Activated naive CD8-positive, alpha-beta T cell (primary cell): ENCODE results near the gene DOCK7.
"Not testable (repeated sequence)": the region's sequence is repeated elsewhere in the genome, so short reads cannot be mapped to it uniquely, and the experiment has no call there.

Source experiments
- H3K27ac Mint-ChIP-seq: one replicate; pipeline ENCODE4 v1.8.0; 2021; ENCODE audit warnings: mixed read lengths
- H3K27me3 Mint-ChIP-seq: one replicate; pipeline ENCODE4 v1.8.0; 2021; ENCODE audit warnings: mixed read lengths
- H3K36me3 Mint-ChIP-seq: one replicate; pipeline ENCODE4 v1.8.0; 2021; ENCODE audit warnings: mixed read lengths
- H3K4me1 Mint-ChIP-seq: one replicate; pipeline ENCODE4 v1.8.0; 2021; ENCODE audit warnings: low read depth, mixed read lengths
- H3K4me3 Mint-ChIP-seq: one replicate; pipeline ENCODE4 v1.8.0; 2021; ENCODE audit warnings: mild to moderate bottlenecking, mixed read lengths
- H3K9me3 Mint-ChIP-seq: one replicate; pipeline ENCODE4 v1.8.0; 2021; ENCODE audit warnings: low read depth, mixed read lengths

DOCK7 gene

GRCh38 chr1:62544570-62544969 is 143.6 kb downstream of the DOCK7 start:
- Mint-ChIP-seq H3K4me1 (no peaks in the 10 kb centered on the region), H3K4me3 (no peak overlapping the region), H3K27ac (no peak overlapping the region), H3K36me3 (no peaks in the 10 kb centered on the region), H3K9me3 (no peaks in the 10 kb centered on the region), H3K27me3 (no peaks in the 10 kb centered on the region)

- Mint-ChIP-seq H3K4me1 (no peaks in the 10 kb centered on the region), H3K4me3 (no peak overlapping the region), H3K27ac (no peak overlapping the region), H3K9me3 (no peaks in the 10 kb centered on the region), H3K36me3 (no peaks in the 10 kb centered on the region), H3K27me3 (no peaks in the 10 kb centered on the region)
Measured at GRCh38 chr1:62541048-62541447, 147.1 kb downstream of the DOCK7 start.

- Mint-ChIP-seq H3K4me1 (no peaks in the 10 kb centered on the region), H3K27ac (no peak overlapping the region), H3K36me3 (peaks cover 3% of the 10 kb centered on the region), H3K27me3 (no peaks in the 10 kb centered on the region), H3K9me3 (no peaks in the 10 kb centered on the region), H3K4me3 (no peak overlapping the region)
Measured at GRCh38 chr1:62539028-62539447, 149.1 kb downstream of the DOCK7 start.

- Mint-ChIP-seq H3K4me3 (no peak overlapping the region), H3K27me3 (no peaks in the 10 kb centered on the region), H3K4me1 (no peaks in the 10 kb centered on the region), H3K27ac (no peak overlapping the region), H3K36me3 (peaks cover 3% of the 10 kb centered on the region), H3K9me3 (no peaks in the 10 kb centered on the region)
Measured at GRCh38 chr1:62536865-62537264, 151.3 kb downstream of the DOCK7 start.

GRCh38 chr1:62530516-62531154 is 157.6 kb downstream of the DOCK7 start:
- H3K27me3 Mint-ChIP-seq: no peaks in the 10 kb centered on the region
- no peak overlapping the region for H3K27ac Mint-ChIP-seq
- no peak overlapping the region for H3K4me3 Mint-ChIP-seq
- H3K4me1 Mint-ChIP-seq: no peaks in the 10 kb centered on the region
- H3K36me3 Mint-ChIP-seq: peaks cover 5% of the 10 kb centered on the region
- H3K9me3 Mint-ChIP-seq: no peaks in the 10 kb centered on the region

GRCh38 chr1:62529227-62529626 is 159.0 kb downstream of the DOCK7 start:
- no peak overlapping the region for H3K4me3 Mint-ChIP-seq
- H3K4me1 Mint-ChIP-seq: no peaks in the 10 kb centered on the region
- H3K36me3 Mint-ChIP-seq: peaks cover 2% of the 10 kb centered on the region
- H3K27me3 Mint-ChIP-seq: no peaks in the 10 kb centered on the region
- no peaks in the 10 kb centered on the region for H3K9me3 Mint-ChIP-seq
- H3K27ac Mint-ChIP-seq: no peak overlapping the region

GRCh38 chr1:62528015-62528414 is 160.2 kb downstream of the DOCK7 start:
- Mint-ChIP-seq H3K36me3 (peaks cover 2% of the 10 kb centered on the region), H3K27ac (no peak overlapping the region), H3K9me3 (no peaks in the 10 kb centered on the region), H3K4me1 (no peaks in the 10 kb centered on the region), H3K27me3 (no peaks in the 10 kb centered on the region), H3K4me3 (no peak overlapping the region)

- H3K4me1 Mint-ChIP-seq, H3K36me3 Mint-ChIP-seq, H3K27ac Mint-ChIP-seq, H3K27me3 Mint-ChIP-seq, H3K4me3 Mint-ChIP-seq, H3K9me3 Mint-ChIP-seq: not testable (repeated sequence)
Measured at GRCh38 chr1:62527346-62527745, 160.8 kb downstream of the DOCK7 start.

- H3K9me3 Mint-ChIP-seq: peaks cover 7% of the 10 kb centered on the region
- no peaks in the 10 kb centered on the region for H3K4me1 Mint-ChIP-seq
- peaks cover 13% of the 10 kb centered on the region for H3K36me3 Mint-ChIP-seq
- no peaks in the 10 kb centered on the region for H3K27me3 Mint-ChIP-seq
- no peak overlapping the region for H3K27ac Mint-ChIP-seq
- no peak overlapping the region for H3K4me3 Mint-ChIP-seq
Measured at GRCh38 chr1:62523860-62524259, 164.3 kb downstream of the DOCK7 start.

- Mint-ChIP-seq H3K27me3 (no peaks in the 10 kb centered on the region), H3K4me1 (no peaks in the 10 kb centered on the region), H3K9me3 (peaks cover 7% of the 10 kb centered on the region), H3K27ac (no peak overlapping the region), H3K36me3 (peaks cover 11% of the 10 kb centered on the region), H3K4me3 (no peak overlapping the region)
Measured at GRCh38 chr1:62516600-62516999, 171.6 kb downstream of the DOCK7 start.

- H3K27me3 Mint-ChIP-seq: no peaks in the 10 kb centered on the region
- H3K27ac Mint-ChIP-seq: no peak overlapping the region
- H3K4me3 Mint-ChIP-seq: no peak overlapping the region
Measured at GRCh38 chr1:62514746-62515423, 173.3 kb downstream of the DOCK7 start.

GRCh38 chr1:62513013-62513412 is 175.2 kb downstream of the DOCK7 start:
- Mint-ChIP-seq H3K9me3 (no peaks in the 10 kb centered on the region), H3K36me3 (no peaks in the 10 kb centered on the region), H3K4me1 (no peaks in the 10 kb centered on the region), H3K27me3 (no peaks in the 10 kb centered on the region), H3K4me3 (no peak overlapping the region), H3K27ac (no peak overlapping the region)

More at GRCh38 chr1:62514746-62515423, 173.3 kb downstream of the DOCK7 start:
- Mint-ChIP-seq H3K36me3 (peaks cover 3% of the 10 kb centered on the region), H3K9me3 (peaks cover 7% of the 10 kb centered on the region), H3K4me1 (no peaks in the 10 kb centered on the region)

GRCh38 chr1:62509028-62509427 is 179.2 kb downstream of the DOCK7 start:
- Mint-ChIP-seq H3K27ac (no peak overlapping the region), H3K9me3 (no peaks in the 10 kb centered on the region), H3K4me3 (no peak overlapping the region), H3K27me3 (no peaks in the 10 kb centered on the region), H3K4me1 (no peaks in the 10 kb centered on the region), H3K36me3 (no peaks in the 10 kb centered on the region)

GRCh38 chr1:62508187-62508758 is 179.9 kb downstream of the DOCK7 start:
- H3K4me1 Mint-ChIP-seq: no peaks in the 10 kb centered on the region
- no peaks in the 10 kb centered on the region for H3K27me3 Mint-ChIP-seq
- no peak overlapping the region for H3K4me3 Mint-ChIP-seq
- H3K9me3 Mint-ChIP-seq: no peaks in the 10 kb centered on the region
- H3K36me3 Mint-ChIP-seq: no peaks in the 10 kb centered on the region
- H3K27ac Mint-ChIP-seq: no peak overlapping the region

GRCh38 chr1:62500210-62500609 is 188.0 kb downstream of the DOCK7 start:
- Mint-ChIP-seq H3K27ac (no peak overlapping the region), H3K4me1 (no peaks in the 10 kb centered on the region), H3K9me3 (no peaks in the 10 kb centered on the region), H3K27me3 (no peaks in the 10 kb centered on the region), H3K36me3 (peaks cover 2% of the 10 kb centered on the region), H3K4me3 (no peak overlapping the region)
